ENCODE data around the gene FBXO10.

- TF ChIP-seq, protein P1, sequence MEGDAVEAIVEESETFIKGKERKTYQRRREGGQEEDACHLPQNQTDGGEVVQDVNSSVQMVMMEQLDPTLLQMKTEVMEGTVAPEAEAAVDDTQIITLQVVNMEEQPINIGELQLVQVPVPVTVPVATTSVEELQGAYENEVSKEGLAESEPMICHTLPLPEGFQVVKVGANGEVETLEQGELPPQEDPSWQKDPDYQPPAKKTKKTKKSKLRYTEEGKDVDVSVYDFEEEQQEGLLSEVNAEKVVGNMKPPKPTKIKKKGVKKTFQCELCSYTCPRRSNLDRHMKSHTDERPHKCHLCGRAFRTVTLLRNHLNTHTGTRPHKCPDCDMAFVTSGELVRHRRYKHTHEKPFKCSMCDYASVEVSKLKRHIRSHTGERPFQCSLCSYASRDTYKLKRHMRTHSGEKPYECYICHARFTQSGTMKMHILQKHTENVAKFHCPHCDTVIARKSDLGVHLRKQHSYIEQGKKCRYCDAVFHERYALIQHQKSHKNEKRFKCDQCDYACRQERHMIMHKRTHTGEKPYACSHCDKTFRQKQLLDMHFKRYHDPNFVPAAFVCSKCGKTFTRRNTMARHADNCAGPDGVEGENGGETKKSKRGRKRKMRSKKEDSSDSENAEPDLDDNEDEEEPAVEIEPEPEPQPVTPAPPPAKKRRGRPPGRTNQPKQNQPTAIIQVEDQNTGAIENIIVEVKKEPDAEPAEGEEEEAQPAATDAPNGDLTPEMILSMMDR (IDR thresholded peaks at IDR 0.05), result no peak
- TF ChIP-seq POLR2A (IDR thresholded peaks at IDR 0.05), result no peak
These were observed 72.4 kb downstream of the FBXO10 start for GRCh38 chr9:37503736-37504135.

Measured in testis (tissue), 2 donors.